ENCODE measurements around the gene NAA50.

The NAA50 gene

GRCh38 chr3:113745756-113746547, at the start of gene NAA50:
Gene NAA50, minus strand, starts transcription at chr3:113746249. Its CDS starts 300 bp downstream, at chr3:113745949.
- DNase-seq: peak; percentile 95 to 97

GRCh38 chr3:113795693-113796092, 49.6 kb upstream of the NAA50 start:
- no peak for DNase-seq

GRCh38 chr3:113794526-113794925, 48.5 kb upstream of the NAA50 start:
- no peak for DNase-seq

- DNase-seq: no peak
Measured at GRCh38 chr3:113791381-113791780, 45.3 kb upstream of the NAA50 start.

GRCh38 chr3:113783980-113784379, 37.9 kb upstream of the NAA50 start:
- no peak for DNase-seq

- DNase-seq: no peak
Measured at GRCh38 chr3:113783463-113783862, 37.4 kb upstream of the NAA50 start.

GRCh38 chr3:113776564-113776963, 30.5 kb upstream of the NAA50 start:
- no peak for DNase-seq

GRCh38 chr3:113775516-113775915, 29.5 kb upstream of the NAA50 start:
- no peak for DNase-seq

- DNase-seq: no peak
Measured at GRCh38 chr3:113773381-113773780, 27.3 kb upstream of the NAA50 start.

- DNase-seq: no peak
Measured at GRCh38 chr3:113771993-113772392, 25.9 kb upstream of the NAA50 start.

- DNase-seq: no peak
Measured at GRCh38 chr3:113769551-113769950, 23.5 kb upstream of the NAA50 start.

- no peak for DNase-seq
Measured at GRCh38 chr3:113764698-113765097, 18.6 kb upstream of the NAA50 start.

- DNase-seq: no peak
Measured at GRCh38 chr3:113758389-113759024, 12.5 kb upstream of the NAA50 start.

- no peak for DNase-seq
Measured at GRCh38 chr3:113754494-113755159, 8.6 kb upstream of the NAA50 start.

- no peak for DNase-seq
Measured at GRCh38 chr3:113753376-113753985, 7.4 kb upstream of the NAA50 start.

GRCh38 chr3:113751141-113751540, 5.1 kb upstream of the NAA50 start:
- DNase-seq: no peak

- DNase-seq: peak; percentile 63 to 64
Measured at GRCh38 chr3:113747283-113748046, 1.4 kb upstream of the NAA50 start.

- DNase-seq: peak; percentile 84 to 86
Measured at GRCh38 chr3:113746548-113747282, 666 bp upstream of the NAA50 start, which contains the start of gene ATP6V1A. Gene ATP6V1A, plus strand, starts transcription at chr3:113747035. Its CDS starts 31,719 bp downstream, at chr3:113778754.

- DNase-seq: peak; percentile 79 to 82
Measured at GRCh38 chr3:113744941-113745755, 901 bp downstream of the NAA50 start.

GRCh38 chr3:113743006-113743630, 2.9 kb downstream of the NAA50 start:
- DNase-seq: no peak

Data from activated T-cell treated with anti-CD3 and anti-CD28 coated beads, Interleukin-2, amount 50 U/mL, for 48 hours (primary cell).